ENCODE results near the gene SQOR. TPM values are rescaled to one million over a fixed set of nuclear protein-coding genes. Genes with fewer than 3 reads are reported as not detected.

SQOR gene
- total RNA-seq, 1 donor, result 57.1 TPM

DNA sequence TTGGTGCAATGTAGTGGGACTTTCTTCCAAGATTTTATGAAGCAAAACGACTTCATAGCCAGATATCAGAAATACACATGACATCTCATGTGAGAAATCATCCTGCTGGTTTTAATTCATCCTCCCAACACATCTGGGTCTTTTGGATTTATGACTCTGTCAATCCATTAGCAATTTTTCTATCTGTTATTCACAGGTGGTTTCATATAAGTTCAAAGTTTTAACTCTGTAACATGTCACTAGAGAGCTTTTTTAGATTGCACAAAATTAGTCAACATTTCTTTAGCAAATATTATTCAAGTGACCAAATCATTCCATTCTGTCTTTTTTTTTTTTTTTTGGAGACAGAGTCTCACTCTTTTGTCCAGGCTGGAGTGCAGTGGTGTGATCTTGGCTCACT, 30.4 kb downstream of the SQOR start:
- no peak overlapping the region for H3K4me3 ChIP-seq (ENCODE audit: low read length)
- no peaks in the 10 kb centered on the region for H3K4me1 ChIP-seq (ENCODE audit: insufficient read depth, low read length)
- H3K9me3 ChIP-seq (ENCODE audit: low read depth, low read length), result no peaks in the 10 kb centered on the region
- H3K27me3 ChIP-seq (ENCODE audit: insufficient read depth, low read length), result no peaks in the 10 kb centered on the region

DNA sequence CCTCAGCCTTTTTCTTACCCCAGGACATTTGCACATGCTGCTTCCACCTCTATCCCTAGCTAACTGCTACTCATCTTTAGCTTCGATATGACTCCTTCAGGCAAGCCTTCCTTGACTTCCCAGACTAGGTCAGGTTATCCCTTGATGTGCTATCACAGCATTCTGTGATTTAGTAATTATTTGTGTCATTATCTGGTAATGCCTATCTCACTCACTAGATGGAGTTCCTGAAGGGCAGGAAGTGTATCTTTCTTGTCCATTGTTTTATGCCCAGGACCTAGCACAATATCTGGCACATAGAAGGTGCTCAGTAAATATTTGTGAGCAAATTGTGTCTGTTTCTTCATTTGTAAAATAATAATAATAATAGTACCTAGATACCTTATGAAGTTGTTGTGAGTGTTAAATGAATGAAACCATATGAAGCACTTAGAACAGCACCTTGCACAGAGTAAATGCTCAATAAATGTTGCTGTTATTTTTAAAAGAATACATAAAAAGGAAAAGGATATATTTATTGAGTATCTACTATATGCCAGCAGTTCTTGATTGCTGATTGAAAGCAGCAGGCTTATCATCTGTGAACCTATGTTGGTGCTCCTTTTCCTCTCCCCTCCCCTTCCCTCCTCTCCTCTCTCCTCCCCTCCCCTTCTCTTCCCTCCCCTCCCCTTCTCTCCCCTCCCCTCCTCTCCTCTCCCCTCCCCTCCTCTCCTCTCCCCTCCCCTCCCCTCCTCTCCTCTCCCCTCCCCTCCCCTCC, 31.5 kb downstream of the SQOR start:
- Histone ChIP-seq H3K4me3 (ENCODE audit: low read length) (no peak overlapping the region), H3K27me3 (ENCODE audit: insufficient read depth, low read length) (no peaks in the 10 kb centered on the region), H3K9me3 (ENCODE audit: low read depth, low read length) (no peaks in the 10 kb centered on the region), H3K4me1 (ENCODE audit: insufficient read depth, low read length) (no peaks in the 10 kb centered on the region)

DNA sequence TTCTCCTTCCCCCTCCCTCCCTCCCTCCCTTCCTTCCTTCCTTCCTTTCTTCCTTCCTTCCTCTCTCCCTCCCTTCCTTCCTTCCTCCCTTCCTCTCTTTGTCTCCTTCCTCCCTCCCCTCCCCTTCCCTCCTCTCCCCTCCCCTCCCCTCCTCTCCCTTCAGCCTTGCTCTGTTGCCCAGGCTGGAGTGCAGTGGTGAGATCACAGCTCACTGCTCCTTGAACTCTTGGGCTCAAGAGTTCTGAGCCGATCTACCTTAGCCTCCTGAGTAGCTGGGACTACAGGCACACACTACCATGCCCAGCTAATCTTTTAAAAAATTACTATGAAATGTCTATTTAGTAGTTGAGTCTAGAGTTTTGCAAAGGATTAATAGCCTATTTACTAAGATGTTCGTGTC, 32.2 kb downstream of the SQOR start:
- H3K9me3 ChIP-seq (ENCODE audit: low read depth, low read length), result no peaks in the 10 kb centered on the region
- H3K4me1 ChIP-seq (ENCODE audit: insufficient read depth, low read length), result no peaks in the 10 kb centered on the region
- no peak overlapping the region for H3K4me3 ChIP-seq (ENCODE audit: low read length)
- H3K27me3 ChIP-seq (ENCODE audit: insufficient read depth, low read length), result no peaks in the 10 kb centered on the region

DNA sequence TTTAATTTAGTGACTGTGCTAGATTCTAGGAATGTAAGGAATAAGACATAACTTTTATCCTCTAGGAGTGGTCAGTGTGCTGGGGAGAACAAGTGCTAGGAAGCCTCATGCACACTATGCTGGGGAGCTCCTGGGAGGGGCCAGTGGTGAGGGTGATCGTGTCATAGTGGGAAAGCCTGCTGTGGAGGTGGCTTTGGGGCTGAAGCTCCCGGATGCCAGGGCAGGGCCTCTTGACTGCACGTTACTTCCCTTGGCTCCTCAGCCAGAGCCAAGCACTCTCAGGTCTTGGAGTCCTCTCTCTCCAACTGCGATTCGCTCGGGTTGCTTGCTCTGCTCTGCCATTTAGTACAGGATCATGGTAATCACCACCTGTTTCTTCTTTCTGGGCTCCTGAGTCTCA, 33.6 kb downstream of the SQOR start:
- no peak overlapping the region for H3K4me3 ChIP-seq (ENCODE audit: low read length)
- H3K4me1 ChIP-seq (ENCODE audit: insufficient read depth, low read length), result no peaks in the 10 kb centered on the region
- no peaks in the 10 kb centered on the region for H3K27me3 ChIP-seq (ENCODE audit: insufficient read depth, low read length)
- H3K9me3 ChIP-seq (ENCODE audit: low read depth, low read length), result no peaks in the 10 kb centered on the region

DNA sequence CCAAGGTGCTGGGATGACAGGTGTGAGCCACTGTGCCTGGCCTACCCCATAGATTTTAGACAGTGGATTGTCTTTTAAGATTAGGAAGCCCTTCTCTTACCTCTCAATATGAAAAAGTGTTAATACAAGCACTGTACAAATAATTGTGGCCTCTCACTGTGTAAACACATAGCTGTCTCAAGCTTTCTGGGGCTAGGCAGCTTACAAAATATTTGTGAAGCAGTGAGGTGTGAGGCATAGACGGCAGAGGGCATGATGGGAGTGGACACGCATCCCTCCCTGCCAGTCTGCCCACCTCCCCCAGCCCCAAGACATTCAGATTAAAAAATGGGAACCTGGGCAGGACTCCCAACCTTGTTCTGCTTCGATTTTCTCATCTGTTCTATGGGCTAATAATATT, 34.6 kb downstream of the SQOR start:
- no peaks in the 10 kb centered on the region for H3K4me1 ChIP-seq (ENCODE audit: insufficient read depth, low read length)
- no peaks in the 10 kb centered on the region for H3K27me3 ChIP-seq (ENCODE audit: insufficient read depth, low read length)
- no peak overlapping the region for H3K4me3 ChIP-seq (ENCODE audit: low read length)
- no peaks in the 10 kb centered on the region for H3K9me3 ChIP-seq (ENCODE audit: low read depth, low read length)

DNA sequence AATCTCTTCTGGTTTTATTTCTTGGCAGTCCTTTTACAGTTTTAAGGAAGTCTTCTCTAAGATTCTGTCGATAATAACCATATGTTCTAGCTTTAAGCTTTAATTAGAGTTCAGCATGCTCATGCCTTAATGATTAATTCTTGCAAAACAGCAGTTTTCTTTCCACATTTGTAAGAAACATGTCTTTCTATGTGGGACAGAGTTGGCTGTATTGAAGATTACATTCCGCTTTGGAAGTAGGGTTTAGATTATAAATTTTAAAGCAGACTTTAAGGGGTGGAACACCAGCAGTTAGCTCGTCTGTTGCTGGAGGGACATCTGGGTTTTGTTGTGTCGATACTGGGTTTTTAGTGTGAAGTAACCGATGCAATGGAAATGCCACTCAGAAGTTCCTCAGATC, 35.3 kb downstream of the SQOR start:
- no peaks in the 10 kb centered on the region for H3K27me3 ChIP-seq (ENCODE audit: insufficient read depth, low read length)
- H3K4me1 ChIP-seq (ENCODE audit: insufficient read depth, low read length), result no peaks in the 10 kb centered on the region
- no peak overlapping the region for H3K4me3 ChIP-seq (ENCODE audit: low read length)

DNA sequence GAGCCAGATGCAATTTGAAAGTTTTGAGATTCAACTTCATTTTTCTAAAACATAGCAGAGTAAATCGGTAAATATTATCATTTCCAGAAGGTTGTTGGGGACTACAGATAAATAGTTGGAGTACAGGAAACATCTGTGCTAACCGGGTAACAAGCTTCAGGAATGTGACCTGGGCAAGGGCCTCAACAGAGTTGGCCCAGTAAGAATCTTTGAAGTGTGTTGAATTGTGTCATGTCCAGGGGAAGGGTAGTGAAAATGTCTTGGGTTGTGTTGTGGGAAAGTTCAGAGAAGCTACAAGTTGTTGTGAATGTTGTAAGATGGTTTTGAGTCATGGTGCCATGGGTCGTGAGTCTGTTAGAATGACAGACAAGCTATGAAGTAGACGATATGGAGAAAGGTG, 35.7 kb downstream of the SQOR start:
- Histone ChIP-seq H3K4me3 (ENCODE audit: low read length) (no peak overlapping the region), H3K27me3 (ENCODE audit: insufficient read depth, low read length) (no peaks in the 10 kb centered on the region), H3K9me3 (ENCODE audit: low read depth, low read length) (no peaks in the 10 kb centered on the region), H3K4me1 (ENCODE audit: insufficient read depth, low read length) (no peaks in the 10 kb centered on the region)

More for the DNA sequence above, 35.3 kb downstream of the SQOR start:
- H3K9me3 ChIP-seq (ENCODE audit: low read depth, low read length), result no peaks in the 10 kb centered on the region

DNA sequence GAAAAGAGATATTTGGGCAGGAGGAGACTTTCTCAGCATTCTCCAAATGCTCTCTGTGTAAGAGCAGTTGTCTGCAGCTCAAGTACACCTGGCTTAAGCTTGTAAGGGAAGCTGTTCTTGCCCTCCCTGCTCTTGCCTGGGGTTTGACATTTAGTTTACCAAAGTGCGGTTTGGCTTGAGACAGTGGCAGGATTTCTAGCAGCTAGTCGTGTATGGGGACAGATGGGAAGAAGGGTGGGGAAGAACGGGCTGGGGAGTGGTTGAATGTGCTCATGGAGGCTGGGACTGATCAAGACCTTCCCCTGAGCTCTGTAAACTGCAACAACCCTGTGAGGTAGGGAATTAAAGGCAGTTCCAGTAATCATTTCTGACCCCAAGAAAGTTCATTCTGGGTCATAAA, 39.8 kb downstream of the SQOR start:
- H3K27me3 ChIP-seq (ENCODE audit: insufficient read depth, low read length), result no peaks in the 10 kb centered on the region
- H3K4me1 ChIP-seq (ENCODE audit: insufficient read depth, low read length), result no peaks in the 10 kb centered on the region
- no peaks in the 10 kb centered on the region for H3K9me3 ChIP-seq (ENCODE audit: low read depth, low read length)
- no peak overlapping the region for H3K4me3 ChIP-seq (ENCODE audit: low read length)

DNA sequence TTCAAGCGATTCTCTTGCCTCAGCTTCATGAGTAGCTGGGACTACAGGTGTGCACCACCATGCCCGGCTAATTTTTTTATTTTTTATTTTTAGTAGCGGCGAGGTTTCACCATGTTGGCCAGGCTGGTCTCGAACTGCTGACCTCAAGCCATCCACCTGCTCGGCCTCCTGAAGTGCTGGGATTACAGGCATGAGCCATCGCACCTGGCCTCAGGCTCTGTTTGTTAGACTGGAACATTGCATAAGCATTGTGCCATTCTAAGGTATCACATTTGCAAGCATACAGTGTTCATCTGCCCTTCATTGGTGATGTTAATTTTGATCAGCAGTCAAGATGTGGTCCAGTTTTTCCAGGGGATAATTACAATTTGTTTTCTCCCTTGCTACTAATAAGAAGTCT, 43.0 kb downstream of the SQOR start:
- no peak overlapping the region for H3K4me3 ChIP-seq (ENCODE audit: low read length)
- H3K27me3 ChIP-seq (ENCODE audit: insufficient read depth, low read length), result no peaks in the 10 kb centered on the region
- H3K4me1 ChIP-seq (ENCODE audit: insufficient read depth, low read length), result no peaks in the 10 kb centered on the region
- no peaks in the 10 kb centered on the region for H3K9me3 ChIP-seq (ENCODE audit: low read depth, low read length)

DNA sequence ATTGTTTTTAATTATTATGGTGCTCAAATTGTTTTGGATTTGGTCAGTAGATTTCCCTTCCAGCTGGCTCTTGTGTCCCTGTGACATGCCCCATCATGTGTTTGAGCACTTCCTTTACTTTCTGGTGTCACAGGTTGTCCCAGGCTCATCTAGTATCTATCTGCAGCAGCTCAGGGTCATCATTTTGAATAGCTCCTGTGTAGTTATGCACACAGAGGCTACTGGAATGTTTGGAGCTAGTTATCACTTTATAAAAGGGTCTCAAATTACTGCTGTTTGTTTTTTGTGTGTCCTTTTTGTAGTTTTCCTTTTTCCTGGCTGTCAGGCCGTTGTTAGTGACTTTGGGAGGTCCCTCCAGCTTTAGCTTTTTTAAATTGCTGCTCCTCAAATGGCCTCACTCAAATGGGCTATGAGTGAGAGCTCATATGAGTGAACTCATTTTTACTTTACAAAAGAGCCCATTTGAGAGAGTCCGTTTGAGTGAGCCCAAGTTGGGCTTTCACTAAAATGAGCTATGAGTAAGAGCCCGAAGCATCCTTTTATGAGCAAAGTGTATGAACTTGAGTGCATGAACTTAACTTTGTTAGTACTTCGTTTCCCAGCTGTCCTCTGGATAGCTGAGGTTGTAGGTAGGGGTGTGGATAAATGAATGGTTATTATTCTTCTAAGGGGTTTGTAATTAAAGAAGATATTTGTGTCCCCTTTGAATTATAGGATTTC, 43.8 kb downstream of the SQOR start:
- H3K27me3 ChIP-seq (ENCODE audit: insufficient read depth, low read length), result no peaks in the 10 kb centered on the region
- H3K9me3 ChIP-seq (ENCODE audit: low read depth, low read length), result no peaks in the 10 kb centered on the region
- H3K4me1 ChIP-seq (ENCODE audit: insufficient read depth, low read length), result no peaks in the 10 kb centered on the region
- H3K4me3 ChIP-seq (ENCODE audit: low read length), result no peak overlapping the region

DNA sequence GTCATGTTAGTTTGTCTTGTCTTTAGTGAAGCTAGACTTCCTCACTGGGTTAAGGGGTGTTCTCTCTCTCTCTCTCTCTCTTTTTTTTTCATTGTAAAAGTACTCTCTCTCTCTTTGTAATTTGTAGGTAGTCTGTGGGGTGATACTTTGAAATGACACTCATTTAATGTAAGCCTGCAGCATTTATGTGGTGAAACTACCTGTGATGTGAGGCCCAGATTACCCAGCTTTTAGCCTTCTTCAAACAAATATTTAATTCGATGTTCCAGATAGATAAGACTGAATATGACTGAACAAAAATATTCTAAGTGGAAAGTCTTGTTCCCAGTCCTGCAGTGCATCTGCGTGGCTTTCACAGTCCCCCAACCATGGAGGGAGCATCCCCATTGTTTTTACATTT, 49.7 kb downstream of the SQOR start:
- no peaks in the 10 kb centered on the region for H3K27me3 ChIP-seq (ENCODE audit: insufficient read depth, low read length)

DNA sequence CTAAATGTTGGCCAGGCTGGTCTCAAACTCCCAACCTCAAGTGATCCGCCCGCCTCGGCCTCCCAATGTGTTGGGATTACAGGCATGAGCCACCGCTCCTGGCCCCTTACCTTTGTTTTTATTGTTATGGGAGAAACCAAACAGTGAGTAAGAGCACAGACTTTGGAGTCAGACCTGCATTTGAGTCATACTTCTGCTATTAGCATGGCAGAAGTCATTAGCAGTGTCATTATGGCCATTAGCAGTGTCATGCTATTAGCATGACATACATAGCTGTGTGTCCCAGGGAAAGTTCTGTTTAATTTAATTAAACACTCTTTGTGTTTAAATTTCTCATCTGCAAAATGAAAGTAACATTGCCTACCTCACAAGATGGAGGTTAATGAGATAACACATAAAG, 54.8 kb downstream of the SQOR start:
- H3K27me3 ChIP-seq (ENCODE audit: insufficient read depth, low read length), result no peaks in the 10 kb centered on the region
- H3K9me3 ChIP-seq (ENCODE audit: low read depth, low read length), result no peaks in the 10 kb centered on the region

More for the DNA sequence above, 49.7 kb downstream of the SQOR start:
- Histone ChIP-seq H3K4me3 (ENCODE audit: low read length) (no peak overlapping the region), H3K9me3 (ENCODE audit: low read depth, low read length) (no peaks in the 10 kb centered on the region), H3K4me1 (ENCODE audit: insufficient read depth, low read length) (no peaks in the 10 kb centered on the region)

DNA sequence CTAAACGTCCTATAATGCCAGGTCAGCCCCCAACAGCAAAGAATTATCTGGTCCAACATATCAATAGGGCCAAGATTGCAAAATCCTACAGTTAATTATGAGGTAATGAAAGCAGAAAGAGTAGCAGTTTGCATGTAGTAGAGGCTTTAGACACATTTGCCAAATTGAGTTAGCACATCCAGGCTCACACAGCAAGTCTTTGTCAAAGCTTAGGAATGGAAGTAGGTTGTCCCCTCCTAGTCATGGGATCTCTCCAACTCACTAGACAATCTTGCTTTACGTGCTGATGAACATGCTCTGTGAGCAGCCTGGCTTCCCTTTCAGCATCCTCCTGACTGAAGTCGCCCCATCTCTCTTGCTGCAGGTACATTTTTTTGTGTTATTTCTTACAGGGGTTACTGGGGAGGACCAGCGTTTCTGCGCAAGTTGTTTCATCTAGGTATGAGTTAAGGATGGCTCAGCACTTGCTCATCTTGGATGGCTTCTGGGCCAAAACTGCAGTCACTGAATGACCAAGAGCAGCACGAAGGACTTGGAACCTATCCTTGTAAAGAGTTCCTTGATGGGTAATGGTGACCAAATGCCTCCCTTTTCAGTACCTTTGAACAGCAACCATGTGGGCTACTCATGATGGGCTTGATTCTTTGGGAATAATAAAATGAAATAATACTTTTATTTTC, 55.9 kb downstream of the SQOR start:
- no peaks in the 10 kb centered on the region for H3K9me3 ChIP-seq (ENCODE audit: low read depth, low read length)

More for the DNA sequence above, 54.8 kb downstream of the SQOR start:
- Histone ChIP-seq H3K4me1 (ENCODE audit: insufficient read depth, low read length) (no peaks in the 10 kb centered on the region), H3K4me3 (ENCODE audit: low read length) (no peak overlapping the region)

DNA sequence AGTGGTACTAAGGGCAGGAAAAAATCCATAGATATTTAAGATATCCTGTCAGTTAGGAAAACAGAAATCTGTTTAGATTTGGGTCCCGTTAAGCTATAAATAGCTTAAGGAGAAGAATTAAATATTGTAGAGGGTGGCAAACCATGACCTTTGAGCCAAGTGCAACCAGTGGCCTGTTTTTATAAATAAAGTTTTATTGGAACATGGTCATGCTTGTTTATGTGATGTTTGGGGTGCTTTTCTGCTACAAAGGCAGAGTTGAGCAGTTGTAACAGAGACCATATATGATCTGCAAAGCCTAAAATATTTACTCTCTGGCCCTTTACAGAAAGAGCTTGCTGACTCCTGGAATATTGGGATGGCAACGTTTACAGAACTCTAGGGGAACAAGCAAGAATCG, 66.3 kb downstream of the SQOR start:
- Histone ChIP-seq H3K9me3 (ENCODE audit: low read depth, low read length) (no peaks in the 10 kb centered on the region), H3K4me3 (ENCODE audit: low read length) (no peak overlapping the region), H3K27me3 (ENCODE audit: insufficient read depth, low read length) (peaks cover 15% of the 10 kb centered on the region), H3K4me1 (ENCODE audit: insufficient read depth, low read length) (peaks cover 16% of the 10 kb centered on the region)

More for the DNA sequence above, 55.9 kb downstream of the SQOR start:
- H3K4me3 ChIP-seq (ENCODE audit: low read length), result no peak overlapping the region
- no peaks in the 10 kb centered on the region for H3K4me1 ChIP-seq (ENCODE audit: insufficient read depth, low read length)
- no peaks in the 10 kb centered on the region for H3K27me3 ChIP-seq (ENCODE audit: insufficient read depth, low read length)

DNA sequence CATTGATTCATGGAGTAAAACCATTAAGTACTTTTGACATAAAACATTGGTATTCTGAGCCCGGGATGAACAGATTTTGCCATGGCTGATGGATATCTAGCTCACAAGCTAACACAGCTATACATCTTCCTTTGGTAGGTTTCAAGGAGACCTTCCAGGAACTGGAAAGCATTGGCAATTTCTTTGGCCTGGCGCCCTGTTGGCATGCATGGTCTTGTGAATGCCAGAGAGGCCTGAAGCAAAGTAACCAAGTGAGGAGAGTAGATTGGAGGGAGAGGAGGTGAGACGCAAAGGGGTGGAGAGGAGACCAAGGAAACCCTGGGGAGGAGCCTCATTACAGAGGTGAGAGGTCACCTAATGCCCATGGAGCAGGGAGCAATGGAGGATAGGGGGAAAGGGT, 67.2 kb downstream of the SQOR start:
- no peaks in the 10 kb centered on the region for H3K9me3 ChIP-seq (ENCODE audit: low read depth, low read length)
- peaks cover 15% of the 10 kb centered on the region for H3K27me3 ChIP-seq (ENCODE audit: insufficient read depth, low read length)
- H3K4me3 ChIP-seq (ENCODE audit: low read length), result no peak overlapping the region
- H3K4me1 ChIP-seq (ENCODE audit: insufficient read depth, low read length), result peaks cover 16% of the 10 kb centered on the region
